ENCODE measurements around the gene UIMC1.

The UIMC1 gene

GRCh38 chr5:176943816-176944215 is 62.8 kb downstream of the UIMC1 start:
- CTCF ChIA-PET, result interaction anchor here (1.7 to 2.0 kb wide), 2 partner anchors 44 to 283 kb away, joined by 6 read pairs; no protein-coding TSS in a partner anchor
- Histone ChIP-seq H3K36me3 (ENCODE audit: control insufficient read depth in 2 of 2, insufficient read depth in 1 of 2, low read length in 2 of 2) (peaks cover 37 to 83% of the 10 kb centered on the region in 2 experiments), H3K4me3 (ENCODE audit: low read depth, low read length) (no peak overlapping the region)

More at GRCh38 chr5:176943816-176944215, 62.8 kb downstream of the UIMC1 start:
- no peak for TF ChIP-seq ZNF155 (tag by site-specific recombination; IDR thresholded peaks at IDR 0.05)
- no peak for TF ChIP-seq ZBTB11 (tag by site-specific recombination; conservative IDR thresholded peaks at IDR 0.05; ENCODE audit: low read depth)
- no peak for TF ChIP-seq ZNF184 (tag by site-specific recombination; IDR thresholded peaks at IDR 0.05)
- TF ChIP-seq ZNF169 (tag by site-specific recombination; IDR thresholded peaks at IDR 0.05), result no peak
- TF ChIP-seq ZFP3 (tag by site-specific recombination; IDR thresholded peaks at IDR 0.05; ENCODE audit: low read depth), result no peak
- TF ChIP-seq ZNF555 (tag by site-specific recombination; conservative IDR thresholded peaks at IDR 0.05), result no peak
- no peak for TF ChIP-seq ZNF148 (tag by site-specific recombination; IDR thresholded peaks at IDR 0.05; ENCODE audit: borderline replicate concordance)
- TF ChIP-seq PBX3 (CRISPR knock-in tag; IDR thresholded peaks at IDR 0.05), result no peak
- no peak for TF ChIP-seq ZNF645 (tag by site-specific recombination; IDR thresholded peaks at IDR 0.05)
- TF ChIP-seq ZBTB26 (tag by site-specific recombination; optimal IDR thresholded peaks at IDR 0.05), result no peak
- no peak for TF ChIP-seq KLF1 (tag by site-specific recombination; IDR thresholded peaks at IDR 0.05)
- no peaks in the 10 kb centered on the region for H3K4me1 ChIP-seq (ENCODE audit: control insufficient read depth, insufficient read depth, low read length)
- H3K27ac ChIP-seq (ENCODE audit: extremely low read depth, low read depth, low read length), result no peak overlapping the region
- POLR2A ChIA-PET, result no interaction called here
- H3K9me3 ChIP-seq (ENCODE audit: control insufficient read depth, insufficient read depth, low read depth, low read length), result no peaks in the 10 kb centered on the region

All from HEK293 (cell line).